Sigmoid colon (tissue), 7 donors: Measurements from ENCODE around the gene HMG20A. TPM values are rescaled to one million over a fixed set of nuclear protein-coding genes. Genes with fewer than 3 reads are reported as not detected.
A peak's percentile ranks its signal among the peaks of the same experiment; 100 is the strongest.

ENCODE experiments used
- DNase-seq: peaks from one replicate; pipeline ENCODE4 v3.0.0-alpha.2; 2019
- H3K27ac ChIP-seq, 4 donors: fragments of 200-600 bp; sonication (generic); one replicate each; pipeline ENCODE4 v1.5.1; 2016 to 2019; ENCODE audit warnings: mild to moderate bottlenecking in 1 of 4
- H3K27me3 ChIP-seq, 3 donors: fragments of 200-600 bp; sonication (generic); one replicate each; pipeline ENCODE4 v1.5.1; 2019; ENCODE audit warnings: mild to moderate bottlenecking in 1 of 3
- H3K36me3 ChIP-seq, 4 donors: fragments of 200-600 bp; sonication (generic); one replicate each; pipeline ENCODE4 v1.5.1; 2016 to 2019
- H3K4me1 ChIP-seq, 4 donors: fragments of 200-600 bp; sonication (generic); one replicate each; pipeline ENCODE4 v1.5.1; 2017 to 2019
- H3K4me3 ChIP-seq, 4 donors: fragments of 200-600 bp; sonication (generic); one replicate each; pipeline ENCODE4 v1.5.1; 2017 to 2019; ENCODE audit warnings: mild to moderate bottlenecking in 2 of 4, moderate library complexity in 1 of 4
- H3K9me3 ChIP-seq, 4 donors: fragments of 200-600 bp in 3 of 4; sonication (generic) in 3 of 4; one replicate each; pipeline versions ENCODE4 v1.5.1 to v1.6.1; 2013 to 2019
- EP300 ChIP-seq, 4 donors: sonication (generic); formaldehyde crosslinking; IDR thresholded peaks; one replicate each; pipeline ENCODE4 v1.6.1; 2017; ENCODE audit warnings: antibody characterized with exemption in 4 of 4
- POLR2A ChIP-seq, 2 donors: fragments of 450-650 bp; IDR thresholded peaks; one replicate each; pipeline ENCODE4 v1.6.1; 2016; ENCODE audit warnings: antibody characterized with exemption in 2 of 2, mild to moderate bottlenecking in 2 of 2, moderate library complexity in 2 of 2
- POLR2AphosphoS5 ChIP-seq, 4 donors: sonication (generic); formaldehyde crosslinking; IDR thresholded peaks; one replicate each; pipeline ENCODE4 v1.6.1; 2017; ENCODE audit warnings: antibody characterized with exemption in 4 of 4
- WGBS, 2 donors: extraction: QIAGEN DNeasy Blood & Tissue Kit; methylation state at CpG; one replicate each; pipeline ENCODE4 v1.1.7; 2013; 5-methylcytosine and 5-hydroxymethylcytosine counted together
- intact Hi-C: fragments of 100-400 bp; cut with DNase I; formaldehyde crosslinking; loops from one replicate; pipeline ENCODE4 v1.15.1; 2023
- polyA plus RNA-seq, 3 donors: library from polyadenylated mRNA; stranded (reverse); fragments of 200-250 nt; gene quantifications; one replicate each; pipeline ENCODE4 v1.2.3, GENCODE V29; 2013
- total RNA-seq, 4 donors: library from RNA; depleted of rRNA; stranded (reverse); fragments of >200 nt; gene quantifications; one replicate each; pipeline ENCODE4 v1.1.0, GENCODE V29; 2016
- TF ChIP-seq, protein P1 (sequence below), 4 experiments: fragments of 450-650 bp in 3 of 4; fragments of 200-600 bp in 1 of 4; IDR thresholded peaks; one replicate each; pipeline ENCODE4 v1.5.1; 2016 to 2019; ENCODE audit warnings: antibody characterized with exemption in 4 of 4, mild to moderate bottlenecking in 3 of 4, moderate library complexity in 2 of 4
- donor health status: healthy with polysubstance abuse.
- donor health status: Bipolar disorder and iron deficiency.
- donor health status: healthy.

Gene HMG20A
- total and polyA plus RNA-seq, 7 donors, result 7.8 to 29.0 (median 22.5) TPM

GRCh38 chr15:77483425-77484140 is 62.9 kb downstream of the HMG20A start:
- peak overlapping the region in 1 of 4 donors; percentile 39 for H3K27ac ChIP-seq
- intact Hi-C loops, result no loop called here
- WGBS, 2 donors, result 66 to 70% methylated on average over 1 of the region's 1 CpG
- H3K27me3 ChIP-seq, result no peaks in the 10 kb centered on the region
- H3K4me3 ChIP-seq, result no peak overlapping the region
- DNase-seq, result no peak
- peaks cover 0 to 46% (median 1%) of the 10 kb centered on the region in 4 donors for H3K36me3 ChIP-seq
- H3K9me3 ChIP-seq, result no peaks in the 10 kb centered on the region
- TF ChIP-seq POLR2A (IDR thresholded peaks at IDR 0.05) (no peak), EP300 (IDR thresholded peaks at IDR 0.05) (no peak), POLR2AphosphoS5 (IDR thresholded peaks at IDR 0.05) (no peak)
- TF ChIP-seq, protein P1, sequence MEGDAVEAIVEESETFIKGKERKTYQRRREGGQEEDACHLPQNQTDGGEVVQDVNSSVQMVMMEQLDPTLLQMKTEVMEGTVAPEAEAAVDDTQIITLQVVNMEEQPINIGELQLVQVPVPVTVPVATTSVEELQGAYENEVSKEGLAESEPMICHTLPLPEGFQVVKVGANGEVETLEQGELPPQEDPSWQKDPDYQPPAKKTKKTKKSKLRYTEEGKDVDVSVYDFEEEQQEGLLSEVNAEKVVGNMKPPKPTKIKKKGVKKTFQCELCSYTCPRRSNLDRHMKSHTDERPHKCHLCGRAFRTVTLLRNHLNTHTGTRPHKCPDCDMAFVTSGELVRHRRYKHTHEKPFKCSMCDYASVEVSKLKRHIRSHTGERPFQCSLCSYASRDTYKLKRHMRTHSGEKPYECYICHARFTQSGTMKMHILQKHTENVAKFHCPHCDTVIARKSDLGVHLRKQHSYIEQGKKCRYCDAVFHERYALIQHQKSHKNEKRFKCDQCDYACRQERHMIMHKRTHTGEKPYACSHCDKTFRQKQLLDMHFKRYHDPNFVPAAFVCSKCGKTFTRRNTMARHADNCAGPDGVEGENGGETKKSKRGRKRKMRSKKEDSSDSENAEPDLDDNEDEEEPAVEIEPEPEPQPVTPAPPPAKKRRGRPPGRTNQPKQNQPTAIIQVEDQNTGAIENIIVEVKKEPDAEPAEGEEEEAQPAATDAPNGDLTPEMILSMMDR (IDR thresholded peaks at IDR 0.05), result no peak
- peaks cover 0 to 44% (median 39%) of the 10 kb centered on the region in 4 donors for H3K4me1 ChIP-seq

DNA sequence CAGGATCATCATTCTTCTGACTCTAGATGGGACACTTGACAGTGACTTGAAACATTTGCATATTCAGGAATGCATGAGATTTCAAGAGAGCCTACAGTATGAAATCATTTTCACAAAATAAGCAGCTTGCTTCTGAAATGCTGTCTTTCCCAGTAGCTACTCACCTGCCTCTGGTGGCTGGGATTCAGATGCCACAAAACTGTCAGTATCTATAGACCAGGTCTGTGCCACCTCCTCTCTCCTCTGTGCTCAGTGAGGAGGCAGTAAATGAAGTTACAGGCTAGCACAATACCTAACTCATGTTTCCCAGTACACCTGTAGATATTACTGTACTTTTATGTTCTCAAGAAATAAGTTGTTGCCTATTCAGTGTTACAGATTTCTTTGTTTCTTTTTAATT is 64.3 kb downstream of the HMG20A start:
- TF ChIP-seq, protein P1 (IDR thresholded peaks at IDR 0.05), result no peak
- no peak for TF ChIP-seq POLR2A (IDR thresholded peaks at IDR 0.05)
- TF ChIP-seq EP300 (IDR thresholded peaks at IDR 0.05), result no peak
- TF ChIP-seq POLR2AphosphoS5 (IDR thresholded peaks at IDR 0.05), result no peak
- Histone ChIP-seq H3K4me3 (no peak overlapping the region), H3K36me3 (peaks cover 0 to 32% (median 0%) of the 10 kb centered on the region in 4 donors), H3K4me1 (peaks cover 0 to 44% (median 39%) of the 10 kb centered on the region in 4 donors), H3K9me3 (no peaks in the 10 kb centered on the region), H3K27ac (no peak overlapping the region), H3K27me3 (no peaks in the 10 kb centered on the region)
- intact Hi-C loops, result no loop called here
- DNase-seq, result no peak

DNA sequence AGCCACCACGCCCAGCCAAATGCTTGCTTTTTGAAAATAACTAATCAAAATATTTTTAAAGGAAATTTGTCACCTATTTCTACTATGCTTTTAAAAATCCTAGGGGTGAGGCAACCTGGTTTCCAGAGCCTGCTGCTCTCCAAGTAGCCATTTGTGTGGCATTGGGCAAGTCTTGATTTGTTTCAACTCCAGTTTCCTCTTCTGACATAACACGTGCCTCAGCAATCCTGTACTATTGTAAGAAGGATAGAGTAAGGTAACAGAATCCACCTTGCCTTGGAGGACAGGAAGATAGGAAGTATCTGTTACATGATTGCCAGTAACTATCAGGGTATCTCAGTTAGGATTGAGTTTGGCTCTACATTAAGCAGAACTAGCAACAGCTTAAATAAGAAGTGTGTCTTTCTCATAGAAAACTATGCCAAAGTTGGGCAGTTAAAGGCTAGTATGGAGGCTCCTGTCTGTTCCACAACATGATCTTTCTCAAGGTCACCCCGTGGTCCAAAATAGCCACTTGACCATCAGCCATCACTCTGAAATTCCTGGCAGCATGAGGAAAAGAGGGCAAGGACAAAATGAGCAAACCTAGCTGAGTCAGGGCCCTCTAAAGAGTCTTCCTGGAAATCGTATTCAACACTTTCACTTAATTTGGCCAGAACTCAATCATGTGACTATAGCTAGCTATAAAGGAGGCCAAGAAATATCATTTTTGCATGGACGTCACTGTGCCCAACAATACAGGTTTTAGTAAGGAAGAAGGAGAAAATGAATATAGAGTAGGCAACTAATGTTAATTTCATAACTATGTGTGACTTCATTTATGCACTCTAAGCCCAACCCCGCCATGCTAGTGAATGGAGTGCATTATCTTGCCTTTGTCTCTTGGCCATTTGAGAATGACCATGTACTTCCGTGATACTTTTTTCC is 66.1 kb downstream of the HMG20A start:
- DNase-seq, result no peak
- Histone ChIP-seq H3K4me1 (peaks cover 0 to 33% (median 28%) of the 10 kb centered on the region in 4 donors), H3K4me3 (no peak overlapping the region), H3K27me3 (no peaks in the 10 kb centered on the region), H3K27ac (peak overlapping the region in 1 of 4 donors; percentile 43), H3K36me3 (peaks cover 0 to 20% (median 0%) of the 10 kb centered on the region in 4 donors), H3K9me3 (no peaks in the 10 kb centered on the region)
- TF ChIP-seq POLR2A (IDR thresholded peaks at IDR 0.05) (no peak), POLR2AphosphoS5 (IDR thresholded peaks at IDR 0.05) (no peak), EP300 (IDR thresholded peaks at IDR 0.05) (no peak)
- TF ChIP-seq, protein P1 (IDR thresholded peaks at IDR 0.05), result no peak
- intact Hi-C loops, result no loop called here
- 81 to 90% methylated on average over 7 of the region's 7 CpGs for WGBS, 2 donors

DNA sequence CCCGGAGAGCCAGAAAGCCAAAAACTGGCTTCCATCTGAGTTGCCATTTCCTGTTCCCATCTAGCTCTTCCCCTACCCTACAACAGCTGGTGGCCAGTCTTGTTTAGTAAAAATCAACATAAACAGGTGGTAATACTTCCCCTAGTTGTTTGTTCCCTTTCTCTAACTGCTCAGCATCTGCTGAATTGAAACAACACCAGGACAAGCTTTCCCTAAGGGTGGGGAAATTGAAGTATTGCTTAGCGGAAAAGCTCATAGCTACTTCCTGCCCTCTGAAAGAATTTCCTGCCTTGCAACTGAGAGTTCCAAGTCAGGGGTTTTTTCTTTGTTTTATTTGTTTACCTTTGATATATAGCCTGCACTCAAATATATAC is 66.8 kb downstream of the HMG20A start:
- H3K27me3 ChIP-seq, result no peaks in the 10 kb centered on the region
- DNase-seq, result no peak
- H3K4me3 ChIP-seq, result no peak overlapping the region
- H3K9me3 ChIP-seq, result no peaks in the 10 kb centered on the region
- intact Hi-C loops, result no loop called here
- TF ChIP-seq POLR2AphosphoS5 (IDR thresholded peaks at IDR 0.05) (no peak), POLR2A (IDR thresholded peaks at IDR 0.05) (no peak), EP300 (IDR thresholded peaks at IDR 0.05) (no peak)
- TF ChIP-seq, protein P1 (IDR thresholded peaks at IDR 0.05), result no peak
- peaks cover 0 to 26% (median 22%) of the 10 kb centered on the region in 4 donors for H3K4me1 ChIP-seq
- WGBS, 2 donors, result 60 to 76% methylated on average over 2 of the region's 2 CpGs
- peaks cover 0 to 20% (median 0%) of the 10 kb centered on the region in 4 donors for H3K36me3 ChIP-seq
- H3K27ac ChIP-seq, result peak overlapping the region in 1 of 4 donors; percentile 43
